GM18858 (cell line): ENCODE measurements around the gene POLR2J2.
A peak's percentile ranks its signal among the peaks of the same experiment; 100 is the strongest.
"Not testable (repeated sequence)": the region's sequence is repeated elsewhere in the genome, so short reads cannot be mapped to it uniquely, and the experiment has no call there.

Experiments
- ATAC-seq: cut with Tn5 transposase; IDR thresholded peaks from one replicate; pipeline ENCODE4 v1.9.1; 2021; ENCODE audit not compliant: unreplicated experiment

Gene POLR2J2

DNA sequence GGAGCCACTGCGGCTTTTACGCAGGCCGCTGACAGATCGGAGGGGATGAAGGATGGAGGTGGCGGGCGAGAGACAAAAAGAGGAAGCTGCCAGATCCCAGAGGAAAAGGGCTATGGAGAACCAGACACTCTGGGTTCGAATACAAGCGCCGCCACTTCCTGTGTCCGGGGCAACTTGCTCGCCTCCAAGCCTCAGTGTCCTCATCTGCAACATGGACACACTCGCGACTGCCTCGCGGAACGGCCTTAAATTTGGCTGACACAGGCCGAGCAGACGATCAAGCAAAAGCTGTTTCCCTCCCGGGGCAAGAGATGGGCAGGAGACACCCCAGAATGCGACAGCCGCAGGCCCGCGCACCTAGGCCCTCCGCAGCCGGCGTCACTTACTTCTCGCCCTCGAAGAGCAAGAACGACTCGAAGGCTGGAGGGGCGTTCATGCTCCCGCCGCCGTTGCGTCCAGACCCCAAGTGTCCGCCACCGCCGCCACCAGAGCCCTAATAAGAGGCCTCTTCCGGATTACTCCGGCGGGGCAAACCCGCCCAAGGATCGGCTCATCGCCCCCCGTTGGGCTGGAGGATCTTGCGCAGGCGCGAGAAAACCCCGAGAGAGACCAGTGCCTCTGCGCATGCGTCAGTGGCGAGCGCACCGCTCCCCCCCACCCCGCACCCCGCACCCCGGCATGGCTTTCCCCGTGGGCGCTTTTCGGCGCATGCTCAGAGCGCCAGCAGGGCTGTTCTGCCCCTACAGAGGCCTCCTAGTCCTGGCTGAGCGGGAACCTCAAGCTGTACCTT, at the start of gene POLR2J2:
Gene POLR2J2 (minus strand): TSS at position 498 of the 790 bp plus-strand sequence. CDS start 62 bp downstream, at position 436.
- ATAC-seq, result peak; percentile 67

GRCh38 chr7:102718491-102718890, 47.0 kb upstream of the POLR2J2 start:
- ATAC-seq, result not testable (repeated sequence)

GRCh38 chr7:102715718-102716117, 44.3 kb upstream of the POLR2J2 start:
- ATAC-seq, result peak; percentile 31

DNA sequence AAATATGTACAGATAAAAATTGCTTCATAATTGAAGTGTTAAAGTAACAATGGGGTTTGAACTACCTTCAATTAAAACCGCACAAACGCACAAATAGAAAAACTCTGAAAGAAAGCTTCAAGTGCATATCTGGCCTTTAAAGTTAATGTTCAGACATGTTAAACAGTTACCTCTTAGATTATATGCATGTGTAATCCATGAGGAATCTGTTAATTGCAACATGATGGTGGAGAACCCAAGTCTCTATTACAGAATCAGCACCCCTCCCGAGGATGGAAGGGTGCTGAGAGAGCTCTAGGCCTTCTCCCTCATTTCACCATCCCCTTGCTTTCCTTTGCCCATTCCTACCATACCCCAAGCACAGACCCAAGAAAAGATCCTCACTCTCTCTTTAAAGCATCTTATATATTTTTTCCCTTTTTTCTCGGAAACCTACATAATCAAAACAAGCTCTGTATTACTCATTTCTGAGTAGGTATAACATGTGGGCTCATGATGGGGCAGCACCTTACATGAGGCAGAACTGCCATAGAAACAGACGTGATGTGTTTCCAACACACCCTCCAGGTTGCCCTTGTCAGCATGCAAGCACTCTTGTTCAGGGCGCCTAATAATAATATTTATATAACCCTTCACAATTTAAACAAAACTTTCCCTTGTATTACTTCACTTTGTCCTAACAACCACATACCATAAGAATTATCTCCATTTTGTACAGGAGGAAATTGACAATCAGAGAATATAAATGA, 43.5 kb upstream of the POLR2J2 start:
- ATAC-seq, result not testable (repeated sequence)

DNA sequence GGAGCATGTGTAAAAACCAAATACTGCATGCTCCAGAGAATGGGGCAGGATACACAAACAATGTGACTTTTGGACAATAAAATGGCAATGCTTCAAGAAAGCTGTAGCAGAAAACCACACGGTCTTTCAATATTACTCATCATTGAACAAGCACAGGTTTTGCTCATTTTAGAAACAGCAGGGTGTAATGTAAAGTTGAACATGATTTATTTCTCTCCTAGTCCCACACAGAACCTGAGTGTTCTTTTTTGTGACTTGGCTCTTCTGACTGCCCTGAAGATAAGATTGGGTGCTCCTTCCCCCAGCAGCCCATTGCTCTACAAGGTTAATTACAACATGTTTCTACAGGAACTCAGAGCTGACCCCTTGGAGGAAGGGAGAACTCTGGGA, 42.2 kb upstream of the POLR2J2 start:
- peak; percentile 80 for ATAC-seq

DNA sequence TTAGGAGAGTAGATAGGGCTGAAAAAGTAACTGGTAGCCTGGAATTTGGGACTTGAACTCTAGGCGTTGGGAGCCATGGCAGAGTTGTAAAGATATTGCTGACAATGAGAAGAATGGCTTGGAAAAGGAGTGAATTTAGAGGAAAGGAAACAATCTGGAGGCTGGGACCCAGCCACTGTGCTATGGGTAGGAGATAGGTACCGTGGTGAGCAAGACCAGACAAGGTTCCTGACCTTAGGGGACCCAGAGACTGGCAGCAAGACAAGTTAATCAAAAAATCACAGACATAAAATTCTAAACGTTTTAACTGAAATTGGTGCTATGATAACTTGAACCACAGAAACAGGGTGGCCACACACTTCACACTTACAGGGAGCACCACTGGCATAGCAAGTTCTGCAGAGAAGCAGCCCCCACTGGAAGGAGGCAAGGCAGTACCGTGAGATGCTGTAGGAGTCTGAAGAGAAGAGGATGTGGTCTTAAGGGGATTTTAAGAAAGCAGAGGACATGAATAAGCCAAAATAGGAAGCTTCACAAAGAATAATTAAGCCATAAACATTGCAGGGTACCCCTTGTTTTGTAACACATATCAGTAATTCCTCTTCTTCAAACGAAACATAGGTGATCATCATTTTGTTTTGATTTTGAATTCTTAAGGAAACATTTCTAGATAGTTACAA, 41.7 kb upstream of the POLR2J2 start:
- ATAC-seq, result peak; percentile 64

DNA sequence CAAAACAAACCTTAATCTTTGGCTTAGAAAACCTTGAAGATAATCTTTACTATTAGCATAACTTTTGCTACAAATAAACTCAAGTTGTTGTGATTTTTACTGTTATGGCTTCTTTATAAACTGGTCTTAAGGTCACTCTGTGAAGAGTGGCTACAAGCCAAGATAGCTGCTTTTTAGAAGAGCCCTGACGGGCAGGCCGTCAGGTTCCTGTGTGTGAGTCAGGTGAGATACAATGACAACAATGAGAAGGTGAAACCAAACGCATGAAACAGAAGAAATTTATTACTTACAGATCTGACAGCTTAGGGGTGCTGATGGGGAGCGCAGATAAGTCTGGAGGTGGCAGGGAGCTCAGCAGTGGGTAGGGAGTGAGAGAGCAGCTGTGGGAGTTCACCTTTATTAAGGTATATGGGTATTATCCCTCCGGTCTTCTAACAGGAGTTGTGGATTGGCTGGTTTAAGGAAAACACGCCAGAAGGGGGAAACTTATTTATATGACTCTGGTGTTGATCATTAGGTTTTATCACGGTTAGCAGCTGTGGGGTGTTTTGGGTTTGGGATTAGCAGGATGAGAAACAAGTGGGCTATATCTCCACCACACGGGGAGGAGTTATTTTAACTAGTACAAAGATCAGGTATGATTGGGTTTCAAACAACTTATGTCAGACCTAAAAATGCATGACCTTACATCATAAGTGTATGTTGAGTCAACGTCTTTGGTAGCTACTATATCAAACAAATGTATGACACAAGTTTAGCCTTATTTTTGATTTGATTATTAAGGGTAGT, 27.7 kb upstream of the POLR2J2 start:
- not testable (repeated sequence) for ATAC-seq

- not testable (repeated sequence) for ATAC-seq
Observed at GRCh38 chr7:102697642-102698512, 26.4 kb upstream of the POLR2J2 start.

GRCh38 chr7:102696009-102696408, 24.5 kb upstream of the POLR2J2 start:
- ATAC-seq, result not testable (repeated sequence)

DNA sequence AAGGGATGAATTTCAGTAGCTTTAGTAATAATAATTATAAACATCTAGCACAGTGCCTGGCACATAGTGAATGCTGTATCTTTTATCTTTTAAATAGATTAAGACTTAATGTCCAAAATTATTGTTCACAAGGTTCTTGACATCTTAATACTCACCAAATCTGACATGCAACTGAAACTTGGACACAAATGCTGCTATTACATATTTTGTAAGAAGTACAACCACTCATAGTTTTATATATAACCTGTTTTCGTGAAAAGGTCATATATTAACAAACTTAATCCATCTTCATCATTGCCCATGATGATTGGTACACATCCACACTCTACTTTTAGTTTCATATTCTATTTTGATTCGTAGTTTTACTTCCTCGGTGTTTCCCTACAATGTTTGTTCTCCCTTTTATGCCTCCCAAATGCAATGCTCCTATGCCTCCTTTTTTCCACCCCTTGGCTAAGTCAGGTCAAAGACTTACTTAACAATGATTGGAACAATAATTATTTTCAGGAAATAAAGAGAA, 23.6 kb upstream of the POLR2J2 start:
- not testable (repeated sequence) for ATAC-seq

DNA sequence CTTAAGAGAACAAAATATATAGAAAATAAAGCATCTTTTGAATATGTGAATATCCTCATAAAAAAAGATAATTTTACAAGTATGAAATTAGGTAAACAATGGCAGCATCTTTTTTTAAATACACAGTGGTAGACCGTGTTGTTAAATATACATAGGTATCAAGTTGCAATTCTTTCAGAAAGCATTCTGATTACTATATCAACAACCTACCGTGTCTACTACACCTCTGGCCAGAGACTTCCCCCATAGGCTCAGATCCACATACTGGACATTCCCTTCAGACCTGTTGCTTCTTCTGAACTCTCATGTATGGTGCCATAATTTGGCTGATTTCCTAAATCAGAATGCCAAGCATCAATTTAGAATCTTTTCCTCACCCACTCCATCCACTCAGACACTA, 22.5 kb upstream of the POLR2J2 start:
- ATAC-seq, result not testable (repeated sequence)

DNA sequence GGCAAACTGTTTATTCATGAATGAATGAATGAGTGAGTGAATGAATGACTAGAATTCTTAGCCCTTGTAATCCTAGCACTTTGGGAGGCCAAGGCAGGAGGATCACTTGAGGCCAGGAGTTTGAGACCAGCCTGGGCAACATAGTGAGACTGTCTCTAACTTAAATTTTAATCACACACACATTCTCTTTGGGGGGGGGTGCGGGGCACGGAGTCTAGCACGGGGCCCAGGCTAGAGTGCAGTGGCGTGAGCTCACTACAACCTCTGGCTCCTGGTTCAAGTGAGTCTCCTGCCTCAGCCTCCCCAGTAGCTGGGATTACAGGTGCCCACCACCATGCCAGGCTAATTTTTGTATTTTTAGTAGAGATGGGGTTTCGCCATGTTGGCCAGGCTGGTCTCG, 19.1 kb upstream of the POLR2J2 start:
- ATAC-seq, result not testable (repeated sequence)

- ATAC-seq, result peak; percentile 63
Observed at GRCh38 chr7:102689436-102690282, 18.2 kb upstream of the POLR2J2 start.

- peak; percentile 42 for ATAC-seq
Observed at GRCh38 chr7:102688299-102689036, 17.0 kb upstream of the POLR2J2 start.

DNA sequence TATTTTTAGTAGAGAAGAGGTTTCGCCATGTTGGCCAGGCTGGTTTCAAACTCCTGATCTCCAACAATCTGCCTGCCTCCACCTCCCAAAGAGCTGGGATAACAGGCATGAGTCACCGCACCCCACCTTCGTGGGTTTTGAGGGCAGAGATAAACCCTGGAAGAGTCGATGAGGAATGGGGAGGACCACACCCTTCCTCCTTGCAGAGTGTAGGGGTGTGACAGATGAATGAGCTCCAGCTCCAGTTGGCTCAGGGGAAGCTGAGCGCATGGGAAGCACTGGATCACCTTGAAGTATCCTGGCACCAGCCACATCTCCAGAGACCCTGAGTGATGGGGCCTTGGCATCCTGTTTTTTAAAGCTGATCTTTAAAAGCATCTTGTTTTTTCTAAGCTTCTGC, 11.1 kb upstream of the POLR2J2 start:
- ATAC-seq, result not testable (repeated sequence)

GRCh38 chr7:102680780-102681179, 9.3 kb upstream of the POLR2J2 start:
- not testable (repeated sequence) for ATAC-seq

DNA sequence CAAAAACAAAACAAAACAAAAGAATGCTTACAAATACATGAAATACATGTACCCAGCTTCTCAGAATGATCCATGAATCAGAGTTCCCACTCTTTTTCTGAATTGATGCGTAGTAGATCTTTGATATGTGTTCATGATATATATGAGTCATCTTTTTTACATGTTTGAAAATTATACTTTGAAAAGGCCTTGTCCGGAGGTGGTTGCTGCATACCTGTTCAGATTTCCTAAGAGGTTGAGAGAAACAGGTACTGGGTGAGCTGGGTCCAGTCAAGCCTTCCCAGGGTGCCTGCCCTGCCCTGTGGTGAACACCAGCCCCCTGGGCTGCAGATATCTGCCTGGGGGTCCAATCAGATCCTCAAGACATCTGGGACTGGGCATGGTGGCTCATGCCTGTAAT, 4.1 kb upstream of the POLR2J2 start:
- not testable (repeated sequence) for ATAC-seq
